DOHH2 (cell line): ENCODE measurements around the gene BCL2L13.

ENCODE experiments used
- H3F3A ChIP-seq: fragments of 200-600 bp; sonication (generic), shearing (Covaris generic); 2 replicates; pipeline ENCODE4 v1.6.0; 2016; ENCODE audit warnings: antibody characterized with exemption, mild to moderate bottlenecking; ENCODE audit not compliant: control insufficient read depth, insufficient read depth
- H3K27ac ChIP-seq: fragments of 200-600 bp; sonication (generic); 2 replicates; pipeline ENCODE4 v1.5.1; 2014; ENCODE audit warnings: low read depth, mild to moderate bottlenecking, low read length, moderate library complexity
- H3K27me3 ChIP-seq: fragments of 200-600 bp; sonication (generic); 2 replicates; pipeline ENCODE4 v1.6.1; 2014; ENCODE audit warnings: mild to moderate bottlenecking, low read length, mixed read lengths; ENCODE audit not compliant: control insufficient read depth
- H3K36me3 ChIP-seq: fragments of 200-600 bp; sonication (generic); 2 replicates; pipeline ENCODE4 v1.6.1; 2014; ENCODE audit warnings: mild to moderate bottlenecking, low read length, moderate library complexity, mixed read lengths; ENCODE audit not compliant: control insufficient read depth
- H3K4me1 ChIP-seq: fragments of 200-600 bp; sonication (generic); 2 replicates; pipeline ENCODE4 v1.6.1; 2014; ENCODE audit warnings: mild to moderate bottlenecking, low read length, mixed read lengths; ENCODE audit not compliant: control insufficient read depth
- H3K4me2 ChIP-seq: fragments of 200-600 bp; sonication (generic); 2 replicates; pipeline ENCODE4 v1.6.0; 2014; ENCODE audit warnings: mild to moderate bottlenecking, low read length, moderate library complexity
- H3K4me3 ChIP-seq: fragments of 200-600 bp; sonication (generic); 2 replicates; pipeline ENCODE4 v1.5.1; 2014; ENCODE audit warnings: mild to moderate bottlenecking, low read length, mixed read lengths
- H3K79me2 ChIP-seq: fragments of 200-600 bp; sonication (generic); 2 replicates; pipeline ENCODE4 v1.6.1; 2014; ENCODE audit warnings: mild to moderate bottlenecking, low read length, mixed read lengths; ENCODE audit not compliant: control insufficient read depth
- H3K9me2 ChIP-seq: fragments of 200-600 bp; sonication (generic); replicated peaks from 2 replicates; pipeline ENCODE4 v1.6.1; 2014; ENCODE audit warnings: mild to moderate bottlenecking, low read length, mixed read lengths; ENCODE audit not compliant: control insufficient read depth
- H3K9me3 ChIP-seq: fragments of 200-600 bp; sonication (generic); 2 replicates; pipeline ENCODE4 v1.6.1; 2014; ENCODE audit warnings: antibody characterized with exemption, low read length, mixed read lengths; ENCODE audit not compliant: control insufficient read depth, insufficient read depth
- H4K20me1 ChIP-seq: fragments of 200-600 bp; sonication (generic); 2 replicates; pipeline ENCODE4 v1.6.0; 2014; ENCODE audit warnings: low read depth, mild to moderate bottlenecking, antibody characterized with exemption, low read length, moderate library complexity; ENCODE audit not compliant: control insufficient read depth, insufficient read depth
- CTCF ChIP-seq: fragments of 200-600 bp; sonication (generic); IDR thresholded peaks from one replicate; pipeline ENCODE4 v1.5.1; 2014; ENCODE audit warnings: antibody characterized with exemption, mild to moderate bottlenecking, low read depth, low read length; ENCODE audit not compliant: poor library complexity, severe bottlenecking
- EZH2phosphoT487 ChIP-seq: fragments of 200-600 bp; sonication (generic); IDR thresholded peaks from 2 replicates; pipeline ENCODE4 v1.6.1; 2017; ENCODE audit warnings: borderline replicate concordance, mild to moderate bottlenecking, antibody characterized with exemption, low read length, moderate library complexity, mixed read lengths

Gene BCL2L13

GRCh38 chr22:17631076-17631565 lies 7.4 kb upstream of the BCL2L13 start:
- TF ChIP-seq EZH2phosphoT487: no peak
- TF ChIP-seq CTCF: no peak
- H3K4me1 ChIP-seq: peaks cover 20% of the 10 kb centered on the region
- H3K9me3 ChIP-seq: no peaks in the 10 kb centered on the region
- no peaks in the 10 kb centered on the region for H4K20me1 ChIP-seq
- no peak overlapping the region for H3K27ac ChIP-seq
- no peak overlapping the region for H3K4me2 ChIP-seq
- H3K79me2 ChIP-seq: peaks cover 33% of the 10 kb centered on the region
- H3K36me3 ChIP-seq: peaks cover 3% of the 10 kb centered on the region; the same call in 1 of the 2 replicates
- H3K4me3 ChIP-seq: no peak overlapping the region
- H3K9me2 ChIP-seq: no peaks in the 10 kb centered on the region
- H3F3A ChIP-seq: peaks cover 2% of the 10 kb centered on the region; the same call in 1 of the 2 replicates
- no peaks in the 10 kb centered on the region for H3K27me3 ChIP-seq

- Histone ChIP-seq H3K36me3 (no peaks in the 10 kb centered on the region; the same call in 1 of the 2 replicates), H3K27ac (no peak overlapping the region), H3K4me2 (no peak overlapping the region), H3K27me3 (no peaks in the 10 kb centered on the region), H3K79me2 (peaks cover 14% of the 10 kb centered on the region), H3K9me3 (no peaks in the 10 kb centered on the region), H3K4me3 (no peak overlapping the region), H3F3A (peaks cover 2% of the 10 kb centered on the region; the same call in 1 of the 2 replicates), H3K9me2 (no peaks in the 10 kb centered on the region), H3K4me1 (peaks cover 16% of the 10 kb centered on the region), H4K20me1 (no peaks in the 10 kb centered on the region)
- TF ChIP-seq CTCF (no peak), EZH2phosphoT487 (no peak)
Observed at GRCh38 chr22:17633217-17633997, 5.2 kb upstream of the BCL2L13 start.

GRCh38 chr22:17633998-17634323 lies 4.6 kb upstream of the BCL2L13 start:
- H3K4me3 ChIP-seq: no peak overlapping the region
- peaks cover 16% of the 10 kb centered on the region for H3K4me1 ChIP-seq
- H3K4me2 ChIP-seq: no peak overlapping the region
- peaks cover 14% of the 10 kb centered on the region for H3K79me2 ChIP-seq
- H3K36me3 ChIP-seq: peaks cover 3% of the 10 kb centered on the region
- H3K27ac ChIP-seq: no peak overlapping the region
- H3K27me3 ChIP-seq: no peaks in the 10 kb centered on the region
- H3K9me2 ChIP-seq: no peaks in the 10 kb centered on the region
- no peak for TF ChIP-seq CTCF
- no peak for TF ChIP-seq EZH2phosphoT487
- H3F3A ChIP-seq: peaks cover 2% of the 10 kb centered on the region; the same call in 1 of the 2 replicates
- no peaks in the 10 kb centered on the region for H3K9me3 ChIP-seq
- H4K20me1 ChIP-seq: no peaks in the 10 kb centered on the region
